BJ (cell line): Measurements from ENCODE around the gene PFN1. TPM values are rescaled to one million over a fixed set of nuclear protein-coding genes. Genes with fewer than 3 reads are reported as not detected.

Experiments used
- CTCF ChIA-PET: fragments of 350-600 bp; formaldehyde crosslinking; extraction: SDS; loops from one replicate; lab custom pipeline; 2021; ENCODE audit warnings: antibody characterized with exemption, inconsistent platforms; lab: Yijun Ruan, JAX
- POLR2A ChIA-PET: fragments of 300-600 bp; sonication (Branson Sonifier 250); formaldehyde crosslinking; extraction: SDS; loops from one replicate; lab custom pipeline; 2021; ENCODE audit warnings: antibody characterized with exemption; lab: Charles Lee
- DNase-seq: peaks from one replicate; pipeline ENCODE4 v3.0.0-alpha.2; 2011; ENCODE audit warnings: low read depth
- H3K27me3 ChIP-seq: 2 replicates; pipeline ENCODE4 v1.6.0; 2011; ENCODE audit warnings: low read length; ENCODE audit not compliant: control insufficient read depth, insufficient read depth
- H3K36me3 ChIP-seq: 2 replicates; pipeline ENCODE4 v1.5.1; 2011; ENCODE audit warnings: low read length; ENCODE audit not compliant: control insufficient read depth, insufficient read depth
- H3K4me3 ChIP-seq: 2 replicates; pipeline ENCODE4 v1.5.1; 2011; ENCODE audit warnings: low read depth, mild to moderate bottlenecking, control low read depth, low read length
- polyA minus RNA-seq: library from RNA; depleted of rRNA, polyadenylated mRNA; stranded (reverse); fragments of >200 nt; gene quantifications from 2 replicates; pipeline ENCODE4 v1.2.3, GENCODE V29; 2011; rRNA and poly(A)+ RNA removed
- polyA plus RNA-seq: library from polyadenylated mRNA; depleted of rRNA; stranded (reverse); fragments of >200 nt; gene quantifications from 2 replicates; pipeline ENCODE4 v1.2.3, GENCODE V29; 2011; rRNA removed
- TF ChIP-seq, protein P1 (sequence below): IDR thresholded peaks from 2 replicates; pipeline ENCODE4 v1.5.1; 2011; ENCODE audit warnings: low read depth, mild to moderate bottlenecking, control low read depth, inconsistent platforms, low read length, moderate library complexity; ENCODE audit not compliant: insufficient read depth

Gene PFN1
- polyA plus RNA-seq (1,656 and 1,791 TPM in 2 replicates), polyA minus RNA-seq (781 and 1,093 TPM in 2 replicates)

DNA sequence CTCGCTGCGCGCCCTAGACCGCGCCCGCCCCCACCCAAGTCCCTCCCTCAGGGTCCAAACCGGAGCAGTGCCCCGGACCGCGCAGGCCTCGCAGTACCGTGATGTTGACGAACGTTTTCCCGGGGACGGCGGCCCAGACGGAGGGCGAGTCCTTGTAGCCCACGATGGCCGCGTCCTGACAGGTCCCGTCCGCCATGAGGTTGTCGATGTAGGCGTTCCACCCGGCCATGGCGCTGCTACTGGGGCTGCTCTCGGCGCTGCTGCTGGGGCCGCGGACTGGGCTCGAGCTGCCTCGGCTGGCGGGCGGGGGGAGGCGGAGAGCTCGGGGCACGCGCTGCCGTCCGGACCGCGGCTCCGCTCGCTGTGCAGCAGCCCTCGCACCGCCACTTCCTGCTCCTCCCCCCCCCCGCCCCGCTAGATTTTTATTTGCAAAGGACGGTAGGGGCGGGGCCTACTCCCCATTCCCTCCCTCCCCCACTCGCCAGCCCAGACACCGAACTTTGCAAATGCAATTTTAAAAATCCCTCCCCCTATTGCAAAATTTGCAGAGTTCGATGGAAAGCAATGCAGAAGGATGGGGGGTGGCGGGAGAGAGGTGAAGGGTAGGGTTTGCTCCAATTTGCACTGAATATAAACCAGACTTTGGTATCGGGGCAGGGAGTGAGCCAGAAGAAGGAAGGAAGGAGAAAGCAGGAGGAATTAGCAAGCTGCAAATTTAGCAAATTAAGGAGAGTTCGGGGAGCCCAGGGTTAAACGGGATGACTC, at the start of gene PFN1:
PFN1 (minus strand) TSS at position 365 of the 765 bp plus-strand sequence; CDS start at position 229, 136 bp downstream.
- TF ChIP-seq, protein P1, sequence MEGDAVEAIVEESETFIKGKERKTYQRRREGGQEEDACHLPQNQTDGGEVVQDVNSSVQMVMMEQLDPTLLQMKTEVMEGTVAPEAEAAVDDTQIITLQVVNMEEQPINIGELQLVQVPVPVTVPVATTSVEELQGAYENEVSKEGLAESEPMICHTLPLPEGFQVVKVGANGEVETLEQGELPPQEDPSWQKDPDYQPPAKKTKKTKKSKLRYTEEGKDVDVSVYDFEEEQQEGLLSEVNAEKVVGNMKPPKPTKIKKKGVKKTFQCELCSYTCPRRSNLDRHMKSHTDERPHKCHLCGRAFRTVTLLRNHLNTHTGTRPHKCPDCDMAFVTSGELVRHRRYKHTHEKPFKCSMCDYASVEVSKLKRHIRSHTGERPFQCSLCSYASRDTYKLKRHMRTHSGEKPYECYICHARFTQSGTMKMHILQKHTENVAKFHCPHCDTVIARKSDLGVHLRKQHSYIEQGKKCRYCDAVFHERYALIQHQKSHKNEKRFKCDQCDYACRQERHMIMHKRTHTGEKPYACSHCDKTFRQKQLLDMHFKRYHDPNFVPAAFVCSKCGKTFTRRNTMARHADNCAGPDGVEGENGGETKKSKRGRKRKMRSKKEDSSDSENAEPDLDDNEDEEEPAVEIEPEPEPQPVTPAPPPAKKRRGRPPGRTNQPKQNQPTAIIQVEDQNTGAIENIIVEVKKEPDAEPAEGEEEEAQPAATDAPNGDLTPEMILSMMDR: no peak
- Histone ChIP-seq H3K36me3 (peaks cover 13% of the 10 kb centered on the region), H3K4me3 (peak within 1 kb of the TSS; percentile 92), H3K27me3 (no peaks in the 10 kb centered on the region)
- DNase-seq: peak; percentile 63
- ChIA-PET CTCF (interaction anchor here (1.3 kb wide), 1 partner anchor 39 kb away, joined by 4 read pairs; no protein-coding TSS in a partner anchor), POLR2A (interaction anchor here (0.6 to 2.5 kb wide), 2 partner anchors 8 to 19 kb away, joined by 3 to 17 read pairs; partner anchors contain the start of genes RNF167 and SPAG7)

DNA sequence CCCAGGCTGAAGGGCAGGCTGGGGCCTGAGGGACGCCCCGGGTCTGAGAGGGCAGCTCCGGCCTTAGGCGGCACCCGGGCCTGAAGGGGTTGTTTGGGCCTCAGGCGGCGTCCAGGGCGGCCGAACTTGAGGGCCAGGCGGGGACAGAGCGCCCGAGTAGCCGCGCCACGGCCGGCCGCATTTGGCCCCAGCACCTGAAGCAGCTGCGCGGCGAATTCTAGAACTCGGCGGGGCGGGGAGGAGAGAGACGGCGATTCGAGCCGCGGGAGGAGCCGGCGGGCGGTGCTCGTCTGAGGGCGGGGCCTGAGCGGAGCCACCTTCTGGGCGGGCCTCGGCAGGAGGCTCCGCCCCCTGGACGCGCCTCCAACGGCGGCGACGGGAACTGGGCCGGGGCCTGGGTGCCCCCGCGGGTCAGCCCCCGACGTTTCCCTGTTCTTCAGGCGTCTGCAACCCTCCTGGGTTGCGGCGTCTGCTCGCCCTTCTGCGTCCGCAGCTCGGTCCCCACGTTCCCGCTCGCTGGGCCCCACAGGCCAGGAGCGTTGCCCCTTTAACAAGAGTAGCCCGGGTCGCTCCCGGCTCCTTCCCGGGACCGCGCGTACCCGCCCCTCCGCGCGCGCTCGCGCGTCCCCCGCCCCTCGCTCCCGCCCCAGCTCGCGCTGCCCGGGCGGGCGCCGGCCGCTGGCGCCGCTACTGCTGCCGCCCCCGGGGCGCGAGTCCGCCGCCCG, 49.1 kb upstream of the PFN1 start, which contains the start of the genes INCA1 and KIF1C:
INCA1 (minus strand) TSS at position 221 of the 725 bp plus-strand sequence. CDS start 3,085 bp downstream, outside the sequence.
KIF1C (plus strand) TSS at position 649 of the 725 bp plus-strand sequence. CDS start 2,297 bp downstream, outside the sequence.
- CTCF ChIA-PET: interaction anchor here (0.9 to 3.0 kb wide), 6 partner anchors 9 to 88 kb away, joined by 3 to 15 read pairs (median 7); partner anchors contain the start of genes CAMTA2, RNF167 and SLC25A11
- no peaks in the 10 kb centered on the region for H3K27me3 ChIP-seq
- TF ChIP-seq, protein P1: 0 out of 2 replicates have a peak, but pooled peaks have one; percentile 4
- DNase-seq: peak; percentile 28
- POLR2A ChIA-PET: no interaction called here
- peak within 1 kb of the TSS; percentile 95 for H3K4me3 ChIP-seq
- peaks cover 11% of the 10 kb centered on the region for H3K36me3 ChIP-seq

DNA sequence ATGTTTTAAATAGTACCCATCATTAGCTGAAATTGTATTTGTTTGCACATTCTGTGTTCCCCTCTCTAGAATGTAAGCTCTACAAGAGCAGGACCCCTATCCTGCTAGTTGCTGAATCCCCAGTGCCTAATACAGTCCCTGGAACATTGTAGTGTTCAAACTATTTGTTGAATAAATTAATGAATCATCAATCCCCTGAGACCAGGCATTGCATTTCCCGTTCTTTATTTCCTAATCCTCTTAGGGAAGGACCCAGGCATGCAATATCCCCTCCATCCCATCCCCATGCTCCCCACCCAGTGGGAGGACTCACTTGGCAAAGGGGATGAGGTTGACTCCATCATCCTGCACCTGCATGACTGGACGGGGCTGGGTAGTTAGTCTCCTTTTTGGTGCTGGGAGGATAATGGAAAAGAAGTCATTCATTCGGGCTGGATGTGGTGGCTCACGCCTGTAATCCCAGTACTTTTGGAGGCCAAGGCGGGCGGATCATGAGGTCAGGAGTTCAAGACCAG, 45.8 kb upstream of the PFN1 start:
- Histone ChIP-seq H3K36me3 (no peaks in the 10 kb centered on the region), H3K4me3 (no peak overlapping the region), H3K27me3 (no peaks in the 10 kb centered on the region)
- ChIA-PET POLR2A (no interaction called here), CTCF (no interaction called here)
- no peak for DNase-seq
- TF ChIP-seq, protein P1: no peak

DNA sequence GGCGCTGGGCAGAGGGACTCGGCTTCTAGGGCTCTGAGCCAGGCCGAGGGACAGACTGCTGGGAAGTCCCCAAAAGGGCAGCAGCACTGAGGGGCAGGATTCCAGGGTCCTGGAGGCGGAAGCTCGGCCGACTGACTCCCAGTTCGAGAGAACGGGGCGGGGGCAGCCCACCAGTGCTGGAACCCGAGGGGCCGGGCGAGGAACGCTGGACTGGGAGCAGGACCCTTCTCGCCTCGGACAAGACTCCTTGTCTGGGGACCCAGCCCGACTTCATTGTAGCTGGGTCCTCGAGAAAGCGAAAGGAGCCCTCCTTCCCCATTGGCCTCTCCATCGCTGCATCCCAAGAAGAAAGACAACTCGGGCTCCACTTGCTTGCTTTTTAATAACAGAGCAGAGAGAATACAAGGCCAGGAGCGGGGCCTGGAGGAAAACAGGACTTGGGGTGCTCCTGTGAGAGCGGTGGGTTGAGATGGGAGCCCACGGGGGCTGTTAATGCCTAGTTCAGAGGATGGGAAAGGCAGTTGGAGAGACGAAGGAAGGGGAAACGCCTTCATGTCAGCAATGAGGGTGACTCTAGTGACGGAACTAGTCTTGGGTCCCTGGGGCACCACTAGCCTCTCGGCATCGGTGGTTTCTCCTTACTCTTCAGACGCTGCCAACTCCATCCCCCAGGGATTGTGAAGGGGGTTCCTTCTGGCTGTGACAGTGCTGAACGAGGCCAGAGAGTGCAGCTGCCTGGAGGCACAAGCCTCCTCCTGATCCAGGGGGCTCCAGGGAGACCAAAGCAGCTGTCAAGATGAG, 39.6 kb upstream of the PFN1 start:
- ChIA-PET POLR2A (interaction anchor here (0.6 kb wide), 1 partner anchor 47 kb away, joined by 3 read pairs; the partner anchor contains the start of gene SLC52A1), CTCF (interaction anchor here (0.7 to 4.6 kb wide), 16 partner anchors 8 to 98 kb away, joined by 3 to 24 read pairs (median 5); partner anchors contain the start of genes INCA1, KIF1C, RNF167 and SLC25A11)
- Histone ChIP-seq H3K4me3 (peak overlapping the region; percentile 60), H3K36me3 (no peaks in the 10 kb centered on the region; the same call in 1 of the 2 replicates), H3K27me3 (no peaks in the 10 kb centered on the region)
- TF ChIP-seq, protein P1: no peak
- no peak for DNase-seq
